Peyer's patch (tissue), 4 donors: Measurements from ENCODE around the gene DPP4.
"Not testable (repeated sequence)": the region's sequence is repeated elsewhere in the genome, so short reads cannot be mapped to it uniquely, and the experiment has no call there.

ENCODE experiments used
- POLR2A ChIP-seq, 2 donors: fragments of 450-650 bp; IDR thresholded peaks; one replicate each; pipeline ENCODE4 v1.5.1; 2017; ENCODE audit warnings: antibody characterized with exemption in 2 of 2, mild to moderate bottlenecking in 2 of 2, moderate library complexity in 2 of 2
- TF ChIP-seq, protein P1 (sequence below), 6 experiments: fragments of 450-650 bp in 4 of 6; fragments of 200-600 bp in 2 of 6; sonication (generic) in 1 of 6; IDR thresholded peaks; one replicate each; pipeline ENCODE4 v1.5.1; 2017 to 2019; ENCODE audit warnings: antibody characterized with exemption in 6 of 6, mild to moderate bottlenecking in 3 of 6, moderate library complexity in 1 of 6

DNA sequence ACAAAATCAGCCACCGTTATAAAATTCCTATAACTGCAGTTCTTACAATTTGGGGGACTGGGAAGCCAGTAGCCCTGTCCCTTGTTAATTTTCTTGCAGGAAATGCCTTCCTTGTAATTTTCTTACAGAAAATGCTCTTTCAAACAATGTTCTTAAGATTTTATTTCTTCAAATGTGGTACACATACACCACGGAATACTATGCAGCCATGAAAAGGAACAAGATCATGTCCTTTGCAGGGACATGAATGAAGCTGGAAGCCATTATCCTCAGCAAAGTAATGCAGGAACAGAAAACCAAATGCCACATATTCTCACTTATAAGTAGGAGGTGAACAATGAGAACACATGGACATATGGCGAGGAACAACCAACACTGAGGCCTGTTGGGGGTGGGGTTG lies 24.9 kb downstream of the DPP4 start:
- TF ChIP-seq POLR2A (IDR thresholded peaks at IDR 0.05): not testable (repeated sequence)
- TF ChIP-seq, protein P1, sequence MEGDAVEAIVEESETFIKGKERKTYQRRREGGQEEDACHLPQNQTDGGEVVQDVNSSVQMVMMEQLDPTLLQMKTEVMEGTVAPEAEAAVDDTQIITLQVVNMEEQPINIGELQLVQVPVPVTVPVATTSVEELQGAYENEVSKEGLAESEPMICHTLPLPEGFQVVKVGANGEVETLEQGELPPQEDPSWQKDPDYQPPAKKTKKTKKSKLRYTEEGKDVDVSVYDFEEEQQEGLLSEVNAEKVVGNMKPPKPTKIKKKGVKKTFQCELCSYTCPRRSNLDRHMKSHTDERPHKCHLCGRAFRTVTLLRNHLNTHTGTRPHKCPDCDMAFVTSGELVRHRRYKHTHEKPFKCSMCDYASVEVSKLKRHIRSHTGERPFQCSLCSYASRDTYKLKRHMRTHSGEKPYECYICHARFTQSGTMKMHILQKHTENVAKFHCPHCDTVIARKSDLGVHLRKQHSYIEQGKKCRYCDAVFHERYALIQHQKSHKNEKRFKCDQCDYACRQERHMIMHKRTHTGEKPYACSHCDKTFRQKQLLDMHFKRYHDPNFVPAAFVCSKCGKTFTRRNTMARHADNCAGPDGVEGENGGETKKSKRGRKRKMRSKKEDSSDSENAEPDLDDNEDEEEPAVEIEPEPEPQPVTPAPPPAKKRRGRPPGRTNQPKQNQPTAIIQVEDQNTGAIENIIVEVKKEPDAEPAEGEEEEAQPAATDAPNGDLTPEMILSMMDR (IDR thresholded peaks at IDR 0.05): not testable (repeated sequence)
